CD4-positive, alpha-beta T cell (primary cell): Measurements from ENCODE around the gene PBOV1. TPM values are rescaled to one million over a fixed set of nuclear protein-coding genes. Genes with fewer than 3 reads are reported as not detected.

Source experiments
- ATAC-seq: fragments of 200-7000 bp; cut with Tn5 transposase; one replicate; pipeline ENCODE4 v1.10.0; 2022; ENCODE audit warnings: mild to moderate bottlenecking; ENCODE audit not compliant: poor library complexity
- CTCF ChIA-PET: fragments of 350-600 bp; sonication (Branson Sonifier 250); formaldehyde crosslinking; loops from one replicate; lab custom pipeline; 2021; ENCODE audit warnings: antibody characterized with exemption, inconsistent platforms; lab: Charles Lee
- POLR2A ChIA-PET: fragments of 350-600 bp; sonication (Branson Sonifier 250); formaldehyde crosslinking; loops from one replicate; lab custom pipeline; 2021; ENCODE audit warnings: antibody characterized with exemption, inconsistent platforms; lab: Charles Lee
- DNase-seq, 14 experiments: peaks; one replicate each; pipeline ENCODE4 v3.0.0-alpha.2; 2013 to 2020; ENCODE audit warnings: mixed read lengths in 2 of 14
- H3K27ac ChIP-seq, 2 donors: one replicate each; pipeline versions ENCODE4 v1.5.1 to v1.7.0; 2013; ENCODE audit warnings: low read length in 2 of 2, low read depth in 1 of 2, mild to moderate bottlenecking in 1 of 2
- H3K27me3 ChIP-seq, 2 experiments: 1 replicate in 1 of 2; 2 replicates in 1 of 2; pipeline versions ENCODE4 v1.6.1 to v1.7.0; 2013; ENCODE audit warnings: low read length in 2 of 2, control low read depth in 1 of 2, mild to moderate bottlenecking in 1 of 2, moderate library complexity in 1 of 2; ENCODE audit not compliant: insufficient read depth in 2 of 2, control insufficient read depth in 1 of 2
- H3K36me3 ChIP-seq: one replicate; pipeline ENCODE4 v1.6.1; 2013; ENCODE audit warnings: low read length, control low read depth; ENCODE audit not compliant: insufficient read depth
- H3K4me1 ChIP-seq: one replicate; pipeline ENCODE4 v1.6.1; 2013; ENCODE audit warnings: low read length, control low read depth; ENCODE audit not compliant: insufficient read depth
- H3K4me3 ChIP-seq: one replicate; pipeline ENCODE4 v1.5.1; 2013; ENCODE audit warnings: mild to moderate bottlenecking, low read length, moderate library complexity
- H3K9me3 ChIP-seq, 2 experiments: 1 replicate in 1 of 2; 2 replicates in 1 of 2; pipeline versions ENCODE4 v1.6.1 to v1.7.0; 2013; ENCODE audit warnings: low read length in 2 of 2, mild to moderate bottlenecking in 2 of 2, control low read depth in 1 of 2, moderate library complexity in 1 of 2; ENCODE audit not compliant: control insufficient read depth in 1 of 2, insufficient read depth in 1 of 2
- H3K27ac Mint-ChIP-seq: one replicate; pipeline ENCODE4 v1.8.0; 2020; ENCODE audit warnings: mixed read lengths
- H3K27me3 Mint-ChIP-seq: one replicate; pipeline ENCODE4 v1.8.0; 2021; ENCODE audit warnings: mixed read lengths
- H3K36me3 Mint-ChIP-seq: one replicate; pipeline ENCODE4 v1.8.0; 2021; ENCODE audit warnings: low read depth, mixed read lengths
- H3K4me1 Mint-ChIP-seq: one replicate; pipeline ENCODE4 v1.8.0; 2021; ENCODE audit warnings: low read depth, mixed read lengths
- H3K4me3 Mint-ChIP-seq: one replicate; pipeline ENCODE4 v1.8.0; 2020; ENCODE audit warnings: mild to moderate bottlenecking, mixed read lengths
- H3K9me3 Mint-ChIP-seq: one replicate; pipeline ENCODE4 v1.8.0; 2020; ENCODE audit warnings: mixed read lengths
- intact Hi-C, 2 experiments: fragments of 100-400 bp; cut with DNase I in 1 of 2; cut with micrococcal nuclease in 1 of 2; formaldehyde crosslinking; loops; one replicate each; pipeline versions ENCODE4 v1.15.1 to v1.9.0; 2023 to 2025; cut with DNase I, micrococcal nuclease
- total RNA-seq, 174 experiments: library from RNA in 2 of 174; stranded (reverse) in 2 of 174; gene quantifications; one replicate each; pipeline ENCODE4 v1.2.3 and lab custom pipeline; 2021 to 2026
- TF ChIP-seq, protein P1 (sequence below): fragments of 200-600 bp; IDR thresholded peaks from one replicate; pipeline ENCODE4 v1.8.0; 2022; ENCODE audit warnings: antibody characterized with exemption, mild to moderate bottlenecking

Gene PBOV1
- total RNA-seq, 2 experiments from 2014 or later, result not detected

DNA sequence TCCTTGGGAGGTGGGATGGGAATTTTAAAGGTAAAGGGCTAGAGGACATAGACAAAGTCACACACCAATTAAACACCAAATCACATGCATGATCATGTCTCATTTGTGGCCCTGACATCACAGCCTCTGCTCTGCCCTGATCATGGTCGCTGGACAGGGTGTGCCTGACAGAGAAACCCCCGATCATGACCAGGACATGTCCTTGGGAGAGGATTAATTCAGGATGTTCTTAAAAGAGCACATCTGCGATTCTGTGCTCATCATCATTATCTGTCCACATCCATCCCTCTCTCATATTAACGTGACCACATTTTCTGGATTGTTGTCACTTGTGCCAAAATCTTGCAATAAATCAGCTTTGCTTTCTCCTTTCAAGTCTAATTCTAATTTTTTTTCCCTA lies 7.7 kb upstream of the PBOV1 start:
- no peaks in the 10 kb centered on the region for H3K9me3 ChIP-seq
- no peak overlapping the region for H3K4me3 Mint-ChIP-seq
- no peaks in the 10 kb centered on the region for H3K4me1 ChIP-seq
- no peaks in the 10 kb centered on the region for H3K36me3 Mint-ChIP-seq
- peaks cover 0 to 6% of the 10 kb centered on the region in 2 experiments for H3K27me3 ChIP-seq
- CTCF ChIA-PET, result no interaction called here
- H3K36me3 ChIP-seq, result no peaks in the 10 kb centered on the region
- peaks cover 25% of the 10 kb centered on the region for H3K27me3 Mint-ChIP-seq
- TF ChIP-seq, protein P1, sequence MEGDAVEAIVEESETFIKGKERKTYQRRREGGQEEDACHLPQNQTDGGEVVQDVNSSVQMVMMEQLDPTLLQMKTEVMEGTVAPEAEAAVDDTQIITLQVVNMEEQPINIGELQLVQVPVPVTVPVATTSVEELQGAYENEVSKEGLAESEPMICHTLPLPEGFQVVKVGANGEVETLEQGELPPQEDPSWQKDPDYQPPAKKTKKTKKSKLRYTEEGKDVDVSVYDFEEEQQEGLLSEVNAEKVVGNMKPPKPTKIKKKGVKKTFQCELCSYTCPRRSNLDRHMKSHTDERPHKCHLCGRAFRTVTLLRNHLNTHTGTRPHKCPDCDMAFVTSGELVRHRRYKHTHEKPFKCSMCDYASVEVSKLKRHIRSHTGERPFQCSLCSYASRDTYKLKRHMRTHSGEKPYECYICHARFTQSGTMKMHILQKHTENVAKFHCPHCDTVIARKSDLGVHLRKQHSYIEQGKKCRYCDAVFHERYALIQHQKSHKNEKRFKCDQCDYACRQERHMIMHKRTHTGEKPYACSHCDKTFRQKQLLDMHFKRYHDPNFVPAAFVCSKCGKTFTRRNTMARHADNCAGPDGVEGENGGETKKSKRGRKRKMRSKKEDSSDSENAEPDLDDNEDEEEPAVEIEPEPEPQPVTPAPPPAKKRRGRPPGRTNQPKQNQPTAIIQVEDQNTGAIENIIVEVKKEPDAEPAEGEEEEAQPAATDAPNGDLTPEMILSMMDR, result no peak
- no peak overlapping the region for H3K27ac Mint-ChIP-seq
- ATAC-seq (no peak), DNase-seq (no peak)
- intact Hi-C loops, result no loop called here
- POLR2A ChIA-PET, result no interaction called here
- H3K4me1 Mint-ChIP-seq, result no peaks in the 10 kb centered on the region
- H3K4me3 ChIP-seq, result no peak overlapping the region
- no peaks in the 10 kb centered on the region for H3K9me3 Mint-ChIP-seq
- no peak overlapping the region for H3K27ac ChIP-seq

DNA sequence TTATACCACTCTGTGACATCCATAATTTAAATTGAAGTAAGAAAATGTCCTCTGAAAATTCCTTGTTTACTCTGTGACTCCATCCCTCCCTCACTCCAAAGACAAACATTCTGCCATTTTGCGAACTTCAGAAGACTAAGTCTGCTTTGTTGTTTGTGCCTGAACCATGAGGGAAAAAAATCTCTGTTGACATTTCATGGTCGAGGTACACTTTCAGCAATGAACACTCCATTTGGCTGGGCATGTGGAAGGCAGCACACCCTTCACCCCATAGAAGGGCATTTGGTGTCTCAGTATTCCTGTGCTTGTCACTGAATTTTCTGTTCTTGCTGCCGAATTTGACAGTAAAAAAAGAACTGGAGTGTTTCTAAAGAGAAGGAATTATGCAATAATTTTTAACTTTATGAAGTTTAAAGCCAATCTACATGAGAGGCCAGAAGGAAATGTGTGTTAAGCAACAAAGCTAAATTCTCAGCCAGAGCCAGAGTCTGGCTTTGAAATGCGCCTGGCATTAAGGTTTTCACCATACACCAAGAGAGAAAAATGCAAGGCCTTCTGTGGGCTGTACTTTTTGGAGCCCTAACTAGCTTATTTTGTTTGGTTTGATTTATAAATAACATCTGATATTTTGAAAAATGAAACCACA lies 4.7 kb upstream of the PBOV1 start:
- Histone ChIP-seq H3K4me3 (no peak overlapping the region), H3K36me3 (no peaks in the 10 kb centered on the region), H3K27me3 (peaks cover 0 to 7% of the 10 kb centered on the region in 2 experiments), H3K9me3 (no peaks in the 10 kb centered on the region), H3K4me1 (no peaks in the 10 kb centered on the region), H3K27ac (no peak overlapping the region)
- DNase-seq, result no peak
- Mint-ChIP-seq H3K36me3 (no peaks in the 10 kb centered on the region), H3K4me3 (no peak overlapping the region), H3K9me3 (no peaks in the 10 kb centered on the region), H3K4me1 (no peaks in the 10 kb centered on the region), H3K27me3 (peaks cover 13% of the 10 kb centered on the region), H3K27ac (no peak overlapping the region)
- POLR2A ChIA-PET, result no interaction called here
- CTCF ChIA-PET, result no interaction called here
- no peak for ATAC-seq
- intact Hi-C loops, result no loop called here
- TF ChIP-seq, protein P1, result no peak

DNA sequence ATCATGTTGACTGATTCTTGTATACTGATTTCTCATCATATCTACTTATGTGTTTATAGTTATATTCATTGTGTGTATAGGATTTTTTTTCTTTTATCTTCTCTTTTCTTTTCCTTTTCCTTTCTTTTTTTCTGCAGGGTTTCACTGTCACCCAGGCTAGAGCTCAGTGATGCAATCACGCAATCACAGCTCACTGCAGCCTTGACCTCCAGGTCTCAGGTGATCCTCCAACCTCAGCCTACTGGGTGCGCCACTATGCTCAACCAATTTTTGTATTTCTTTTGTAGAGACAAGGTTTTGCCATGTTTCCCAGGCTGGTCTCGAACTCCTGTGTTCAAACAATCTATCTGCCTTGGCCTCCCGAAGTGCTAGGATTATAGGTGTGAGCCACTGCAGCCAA lies 1.6 kb upstream of the PBOV1 start:
- H3K27me3 Mint-ChIP-seq, result peaks cover 24% of the 10 kb centered on the region
- no peak overlapping the region for H3K27ac Mint-ChIP-seq
- Histone ChIP-seq H3K27ac (no peak overlapping the region), H3K4me1 (no peaks in the 10 kb centered on the region), H3K27me3 (peaks cover 0 to 3% of the 10 kb centered on the region in 2 experiments), H3K4me3 (no peak overlapping the region), H3K9me3 (no peaks in the 10 kb centered on the region), H3K36me3 (no peaks in the 10 kb centered on the region)
- TF ChIP-seq, protein P1, result no peak
- H3K9me3 Mint-ChIP-seq, result no peaks in the 10 kb centered on the region
- CTCF ChIA-PET, result no interaction called here
- intact Hi-C loops, result no loop called here
- H3K36me3 Mint-ChIP-seq, result no peaks in the 10 kb centered on the region
- POLR2A ChIA-PET, result no interaction called here
- H3K4me3 Mint-ChIP-seq, result no peak overlapping the region
- no peak for DNase-seq
- no peak for ATAC-seq
- H3K4me1 Mint-ChIP-seq, result no peaks in the 10 kb centered on the region
